Smooth muscle cell of the pulmonary artery (primary cell): ENCODE data around the gene TEX12. TPM values are rescaled to one million over a fixed set of nuclear protein-coding genes. Genes with fewer than 3 reads are reported as not detected.

Source experiments
- total RNA-seq: library from RNA; depleted of rRNA; stranded (reverse); fragments of >200 nt; gene quantifications from 2 replicates; pipeline ENCODE4 v1.2.3, GENCODE V29; 2014

The TEX12 gene
- total RNA-seq, result 0.20 TPM in 1 of 2 replicates, not detected in the other

GRCh38 chr11:112167145-112167544 lies at the start of gene TEX12:
Gene TEX12 (plus strand): TSS chr11:112167372. CDS start chr11:112169269, 1,897 bp downstream.

GRCh38 chr11:112163875-112164685 lies 3.1 kb upstream of the TEX12 start, which contains the start of gene IL18:
Gene IL18 (minus strand): TSS chr11:112164094. CDS start chr11:112155053, 9,041 bp downstream.

GRCh38 chr11:112174789-112175598 lies 7.8 kb downstream of the TEX12 start, which contains the start of gene BCO2:
Gene BCO2 (plus strand): TSS chr11:112175512. CDS start chr11:112175602, 90 bp downstream.

Other genes with a start within 250 kb of the TEX12 start
- gene C11orf52, start 248.5 kb upstream of the TEX12 start, total RNA-seq, result 0.23 and 0.72 TPM in 2 replicates
- 22.3 and 31.8 TPM in 2 replicates for gene DIXDC1, start 230.0 kb upstream of the TEX12 start, total RNA-seq
- gene DLAT, start 142.0 kb upstream of the TEX12 start, total RNA-seq, result 30.8 and 31.0 TPM in 2 replicates
- gene PIH1D2, start 93.4 kb upstream of the TEX12 start, total RNA-seq, result 0.66 and 2.4 TPM in 2 replicates
- 16.1 and 19.4 TPM in 2 replicates for gene NKAPD1, start 93.1 kb upstream of the TEX12 start, total RNA-seq
- gene TIMM8B, start 80.6 kb upstream of the TEX12 start, total RNA-seq, result 27.2 and 32.2 TPM in 2 replicates
- 158 and 181 TPM in 2 replicates for gene SDHD, start 80.5 kb upstream of the TEX12 start, total RNA-seq
- gene IL18, start 3.3 kb upstream of the TEX12 start, total RNA-seq, result 0.07 and 0.23 TPM in 2 replicates
- 1.4 and 1.6 TPM in 2 replicates for gene BCO2, start 8.1 kb downstream of the TEX12 start, total RNA-seq
- 30.6 and 33.0 TPM in 2 replicates for gene PTS, start 59.1 kb downstream of the TEX12 start, total RNA-seq
- gene PLET1, start 93.5 kb downstream of the TEX12 start, total RNA-seq, result not detected in 2 replicates